Activated CD4-positive, alpha-beta T cell treated with anti-CD3 and anti-CD28 coated beads, Interleukin-2, amount 10 ng/mL, durations not matched to agents 24 days and 14 days (primary cell): ENCODE results near the gene FBXO38. TPM values are rescaled to one million over a fixed set of nuclear protein-coding genes. Genes with fewer than 3 reads are reported as not detected.

Experiments
- DNase-seq: peaks from one replicate; pipeline ENCODE4 v3.0.0; 2022
- H3K27ac Mint-ChIP-seq: one replicate; pipeline ENCODE4 v1.8.0; 2022; ENCODE audit warnings: mild to moderate bottlenecking, mixed read lengths
- H3K27me3 Mint-ChIP-seq: one replicate; pipeline ENCODE4 v1.8.0; 2022; ENCODE audit warnings: mixed read lengths
- H3K36me3 Mint-ChIP-seq: one replicate; pipeline ENCODE4 v1.8.0; 2022; ENCODE audit warnings: low read depth, mild to moderate bottlenecking, mixed read lengths
- H3K4me1 Mint-ChIP-seq: one replicate; pipeline ENCODE4 v1.8.0; 2021; ENCODE audit warnings: mixed read lengths
- H3K4me3 Mint-ChIP-seq: one replicate; pipeline ENCODE4 v1.8.0; 2022; ENCODE audit warnings: mild to moderate bottlenecking, moderate library complexity, mixed read lengths
- H3K9me3 Mint-ChIP-seq: one replicate; pipeline ENCODE4 v1.8.0; 2021; ENCODE audit warnings: mixed read lengths
- intact Hi-C: fragments of 100-400 bp; cut with micrococcal nuclease; formaldehyde crosslinking; loops from one replicate; pipeline ENCODE4 v1.15.1; 2023
- total RNA-seq: library from RNA; stranded (reverse); gene quantifications from 2 replicates; pipeline ENCODE4 v1.2.3, GENCODE V29; 2022

Gene FBXO38
- total RNA-seq, 1 donor from 2014 or later = 62.9 TPM

- intact Hi-C loops = no loop called here
- Mint-ChIP-seq H3K27ac (no peak overlapping the region), H3K36me3 (peaks cover 69% of the 10 kb centered on the region), H3K4me3 (no peak overlapping the region), H3K4me1 (peaks cover 11% of the 10 kb centered on the region), H3K9me3 (no peaks in the 10 kb centered on the region), H3K27me3 (no peaks in the 10 kb centered on the region)
- DNase-seq = no peak
Measured at GRCh38 chr5:148421661-148422060, 37.9 kb downstream of the FBXO38 start.

GRCh38 chr5:148425808-148426207 is 42.0 kb downstream of the FBXO38 start:
- no peak for DNase-seq
- H3K9me3 Mint-ChIP-seq = no peaks in the 10 kb centered on the region
- no peaks in the 10 kb centered on the region for H3K27me3 Mint-ChIP-seq
- intact Hi-C loops = no loop called here
- H3K4me1 Mint-ChIP-seq = peaks cover 13% of the 10 kb centered on the region
- H3K36me3 Mint-ChIP-seq = peaks cover 67% of the 10 kb centered on the region
- H3K4me3 Mint-ChIP-seq = no peak overlapping the region
- peak overlapping the region; percentile 47 for H3K27ac Mint-ChIP-seq

GRCh38 chr5:148426514-148426913 is 42.8 kb downstream of the FBXO38 start:
- no peaks in the 10 kb centered on the region for H3K9me3 Mint-ChIP-seq
- H3K27ac Mint-ChIP-seq = no peak overlapping the region
- H3K4me3 Mint-ChIP-seq = no peak overlapping the region
- H3K27me3 Mint-ChIP-seq = no peaks in the 10 kb centered on the region
- peaks cover 72% of the 10 kb centered on the region for H3K36me3 Mint-ChIP-seq
- H3K4me1 Mint-ChIP-seq = peaks cover 13% of the 10 kb centered on the region
- no peak for DNase-seq
- intact Hi-C loops = no loop called here

- Mint-ChIP-seq H3K27ac (no peak overlapping the region), H3K9me3 (no peaks in the 10 kb centered on the region), H3K36me3 (peaks cover 71% of the 10 kb centered on the region), H3K4me1 (peaks cover 11% of the 10 kb centered on the region), H3K4me3 (no peak overlapping the region), H3K27me3 (no peaks in the 10 kb centered on the region)
- intact Hi-C loops = no loop called here
- no peak for DNase-seq
Measured at GRCh38 chr5:148427370-148428042, 43.7 kb downstream of the FBXO38 start.

GRCh38 chr5:148428848-148429247 is 45.1 kb downstream of the FBXO38 start:
- H3K27ac Mint-ChIP-seq = no peak overlapping the region
- no peak overlapping the region for H3K4me3 Mint-ChIP-seq
- H3K27me3 Mint-ChIP-seq = no peaks in the 10 kb centered on the region
- H3K4me1 Mint-ChIP-seq = peaks cover 5% of the 10 kb centered on the region
- no peak for DNase-seq
- no peaks in the 10 kb centered on the region for H3K9me3 Mint-ChIP-seq
- intact Hi-C loops = no loop called here
- H3K36me3 Mint-ChIP-seq = peaks cover 71% of the 10 kb centered on the region

- peaks cover 47% of the 10 kb centered on the region for H3K36me3 Mint-ChIP-seq
- DNase-seq = no peak
- H3K4me1 Mint-ChIP-seq = peaks cover 6% of the 10 kb centered on the region
- H3K4me3 Mint-ChIP-seq = no peak overlapping the region
- no peaks in the 10 kb centered on the region for H3K9me3 Mint-ChIP-seq
- H3K27ac Mint-ChIP-seq = no peak overlapping the region
- intact Hi-C loops = no loop called here
- no peaks in the 10 kb centered on the region for H3K27me3 Mint-ChIP-seq
Measured at GRCh38 chr5:148433826-148434225, 50.1 kb downstream of the FBXO38 start.

GRCh38 chr5:148436029-148436428 is 52.3 kb downstream of the FBXO38 start:
- DNase-seq = no peak
- Mint-ChIP-seq H3K4me3 (no peak overlapping the region), H3K4me1 (peaks cover 3% of the 10 kb centered on the region), H3K27ac (no peak overlapping the region), H3K9me3 (no peaks in the 10 kb centered on the region), H3K36me3 (peaks cover 55% of the 10 kb centered on the region), H3K27me3 (no peaks in the 10 kb centered on the region)
- intact Hi-C loops = no loop called here

GRCh38 chr5:148437249-148437648 is 53.5 kb downstream of the FBXO38 start:
- no peaks in the 10 kb centered on the region for H3K27me3 Mint-ChIP-seq
- DNase-seq = no peak
- intact Hi-C loops = no loop called here
- no peaks in the 10 kb centered on the region for H3K9me3 Mint-ChIP-seq
- peaks cover 3% of the 10 kb centered on the region for H3K4me1 Mint-ChIP-seq
- no peak overlapping the region for H3K4me3 Mint-ChIP-seq
- H3K27ac Mint-ChIP-seq = peak overlapping the region; percentile 56
- peaks cover 51% of the 10 kb centered on the region for H3K36me3 Mint-ChIP-seq

- H3K36me3 Mint-ChIP-seq = peaks cover 43% of the 10 kb centered on the region
- H3K4me1 Mint-ChIP-seq = peaks cover 3% of the 10 kb centered on the region
Measured at GRCh38 chr5:148438933-148439332, 55.2 kb downstream of the FBXO38 start.

GRCh38 chr5:148443241-148443640 is 59.5 kb downstream of the FBXO38 start:
- Mint-ChIP-seq H3K36me3 (peaks cover 30% of the 10 kb centered on the region), H3K9me3 (no peaks in the 10 kb centered on the region), H3K27me3 (no peaks in the 10 kb centered on the region), H3K4me3 (no peak overlapping the region), H3K27ac (no peak overlapping the region), H3K4me1 (no peaks in the 10 kb centered on the region)
- no peak for DNase-seq
- intact Hi-C loops = loop anchor here (1.0 to 10.0 kb wide), 3 partner anchors 266 to 822 kb away; no protein-coding TSS in a partner anchor

More at GRCh38 chr5:148438933-148439332, 55.2 kb downstream of the FBXO38 start:
- no peak for DNase-seq
- Mint-ChIP-seq H3K9me3 (no peaks in the 10 kb centered on the region), H3K4me3 (no peak overlapping the region), H3K27ac (no peak overlapping the region), H3K27me3 (no peaks in the 10 kb centered on the region)
- intact Hi-C loops = no loop called here

GRCh38 chr5:148443998-148444397 is 60.2 kb downstream of the FBXO38 start:
- Mint-ChIP-seq H3K36me3 (peaks cover 25% of the 10 kb centered on the region), H3K27ac (no peak overlapping the region), H3K4me3 (no peak overlapping the region), H3K4me1 (no peaks in the 10 kb centered on the region), H3K27me3 (no peaks in the 10 kb centered on the region), H3K9me3 (no peaks in the 10 kb centered on the region)
- DNase-seq = peak; percentile 85
- intact Hi-C loops = loop anchor here (1.0 to 10.0 kb wide), 5 partner anchors 39 to 821 kb away; no protein-coding TSS in a partner anchor

- intact Hi-C loops = loop anchor here (2.0 to 10.0 kb wide), 2 partner anchors 37 to 819 kb away; no protein-coding TSS in a partner anchor
- no peak overlapping the region for H3K27ac Mint-ChIP-seq
Measured at GRCh38 chr5:148445578-148445977, 61.8 kb downstream of the FBXO38 start.

GRCh38 chr5:148446611-148447010 is 62.9 kb downstream of the FBXO38 start:
- intact Hi-C loops = loop anchor here (10.0 kb wide), 1 partner anchor 818 kb away; no protein-coding TSS in a partner anchor
- no peak overlapping the region for H3K4me3 Mint-ChIP-seq
- peaks cover 8% of the 10 kb centered on the region for H3K36me3 Mint-ChIP-seq
- no peaks in the 10 kb centered on the region for H3K9me3 Mint-ChIP-seq
- no peaks in the 10 kb centered on the region for H3K27me3 Mint-ChIP-seq
- H3K27ac Mint-ChIP-seq = no peak overlapping the region
- DNase-seq = peak; percentile 40
- no peaks in the 10 kb centered on the region for H3K4me1 Mint-ChIP-seq

More at GRCh38 chr5:148445578-148445977, 61.8 kb downstream of the FBXO38 start:
- Mint-ChIP-seq H3K36me3 (peaks cover 13% of the 10 kb centered on the region), H3K4me3 (no peak overlapping the region), H3K4me1 (no peaks in the 10 kb centered on the region), H3K9me3 (no peaks in the 10 kb centered on the region), H3K27me3 (no peaks in the 10 kb centered on the region)
- DNase-seq = no peak

- intact Hi-C loops = no loop called here
- Mint-ChIP-seq H3K4me1 (no peaks in the 10 kb centered on the region), H3K27me3 (no peaks in the 10 kb centered on the region), H3K4me3 (no peak overlapping the region), H3K27ac (no peak overlapping the region), H3K36me3 (no peaks in the 10 kb centered on the region), H3K9me3 (no peaks in the 10 kb centered on the region)
- DNase-seq = peak; percentile 50
Measured at GRCh38 chr5:148452499-148453193, 68.9 kb downstream of the FBXO38 start.
